Body of pancreas (tissue), 4 donors: ENCODE results near the gene FLT1. TPM values are rescaled to one million over a fixed set of nuclear protein-coding genes. Genes with fewer than 3 reads are reported as not detected.

ENCODE experiments used
- ATAC-seq: fragments of 150-250 bp; one replicate; pipeline ENCODE4 v1.9.1; 2016
- DNase-seq, 4 donors: peaks; one replicate each; pipeline ENCODE4 v3.0.0-alpha.2; 2019
- H3K27ac ChIP-seq, 4 donors: fragments of 200-600 bp; sonication (generic); 1 replicate in 3 of 4; 2 replicates in 1 of 4; pipeline versions ENCODE4 v1.5.1 to v1.6.1; 2016 to 2019; ENCODE audit warnings: mild to moderate bottlenecking in 1 of 4, mixed read lengths in 1 of 4, moderate library complexity in 1 of 4
- H3K27me3 ChIP-seq, 2 donors: fragments of 200-600 bp; sonication (generic); one replicate each; pipeline ENCODE4 v1.6.0; 2016; ENCODE audit warnings: mild to moderate bottlenecking in 1 of 2
- H3K36me3 ChIP-seq, 2 donors: fragments of 200-600 bp; sonication (generic); replicated peaks in 1 of 2; 2 replicates each; pipeline ENCODE4 v1.5.1; 2016; ENCODE audit warnings: low read depth in 2 of 2; ENCODE audit not compliant: insufficient read depth in 1 of 2
- H3K4me1 ChIP-seq: fragments of 200-600 bp; sonication (generic); one replicate; pipeline ENCODE4 v1.6.0; 2016
- H3K4me3 ChIP-seq, 2 donors: fragments of 200-600 bp; sonication (generic); 1 replicate in 1 of 2; 2 replicates in 1 of 2; pipeline ENCODE4 v1.5.1; 2016 to 2019
- H3K9me3 ChIP-seq, 3 donors: fragments of 200-600 bp; sonication (generic); 1 replicate in 2 of 3; 2 replicates in 1 of 3; pipeline ENCODE4 v1.5.1; 2016
- POLR2A ChIP-seq, 3 donors: fragments of 450-650 bp; IDR thresholded peaks; one replicate each; pipeline ENCODE4 v1.6.1; 2016; ENCODE audit warnings: antibody characterized with exemption in 3 of 3, mild to moderate bottlenecking in 2 of 3
- WGBS, 2 donors: methylation state at CpG; one replicate each; pipeline ENCODE4 v1.1.5; 2017; 5-methylcytosine and 5-hydroxymethylcytosine counted together
- intact Hi-C: fragments of 100-400 bp; cut with DNase I; formaldehyde crosslinking; loops from one replicate; pipeline ENCODE4 v1.15.1; 2023
- total RNA-seq, 2 donors: library from RNA; depleted of rRNA; stranded (reverse); fragments of >200 nt; gene quantifications; one replicate each; pipeline ENCODE4 v1.1.0, GENCODE V29; 2016
- TF ChIP-seq, protein P1 (sequence below), 7 experiments: fragments of 450-650 bp in 4 of 7; fragments of 200-600 bp in 3 of 7; sonication (generic) in 3 of 7; IDR thresholded peaks; one replicate each; pipeline ENCODE4 v1.5.1; 2016 to 2019; ENCODE audit warnings: antibody characterized with exemption in 7 of 7

FLT1 gene
- total RNA-seq, 2 donors from 2014 or later, result 15.3 to 20.4 TPM

DNA sequence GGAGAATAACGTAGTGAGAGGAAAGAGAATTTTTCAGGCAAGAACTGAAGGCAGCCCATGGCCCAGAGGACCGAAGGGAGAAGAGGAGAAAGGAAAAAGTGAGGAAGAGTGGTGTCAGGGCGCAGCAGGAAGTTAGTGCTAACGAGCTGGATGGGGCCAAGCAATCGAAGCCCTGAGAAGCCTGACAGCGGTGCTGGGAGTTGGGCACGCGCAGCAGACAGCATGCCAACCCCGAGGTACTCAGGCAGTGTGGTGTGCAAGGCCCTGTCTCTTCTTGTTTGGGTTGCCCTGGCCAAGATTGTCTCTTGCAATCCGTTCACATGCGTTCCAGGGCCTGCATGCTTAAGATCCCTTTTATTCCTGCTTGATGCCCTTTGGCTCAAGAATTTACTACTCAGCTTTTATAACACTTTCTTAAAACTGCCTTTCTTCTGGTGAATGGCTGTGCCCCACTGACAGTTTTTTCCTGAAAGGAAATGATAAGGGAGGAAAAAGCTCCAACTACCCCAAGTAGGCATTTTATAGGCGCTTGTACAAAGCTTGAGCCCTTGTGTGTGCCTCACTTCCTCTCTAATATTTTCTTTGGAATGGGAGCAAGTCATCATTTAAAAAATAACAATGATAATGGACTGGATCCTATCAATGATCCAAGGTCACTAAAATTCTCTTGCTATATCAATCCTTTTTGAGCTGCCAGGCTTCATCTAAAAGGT is 115.4 kb downstream of the FLT1 start:
- TF ChIP-seq, protein P1, sequence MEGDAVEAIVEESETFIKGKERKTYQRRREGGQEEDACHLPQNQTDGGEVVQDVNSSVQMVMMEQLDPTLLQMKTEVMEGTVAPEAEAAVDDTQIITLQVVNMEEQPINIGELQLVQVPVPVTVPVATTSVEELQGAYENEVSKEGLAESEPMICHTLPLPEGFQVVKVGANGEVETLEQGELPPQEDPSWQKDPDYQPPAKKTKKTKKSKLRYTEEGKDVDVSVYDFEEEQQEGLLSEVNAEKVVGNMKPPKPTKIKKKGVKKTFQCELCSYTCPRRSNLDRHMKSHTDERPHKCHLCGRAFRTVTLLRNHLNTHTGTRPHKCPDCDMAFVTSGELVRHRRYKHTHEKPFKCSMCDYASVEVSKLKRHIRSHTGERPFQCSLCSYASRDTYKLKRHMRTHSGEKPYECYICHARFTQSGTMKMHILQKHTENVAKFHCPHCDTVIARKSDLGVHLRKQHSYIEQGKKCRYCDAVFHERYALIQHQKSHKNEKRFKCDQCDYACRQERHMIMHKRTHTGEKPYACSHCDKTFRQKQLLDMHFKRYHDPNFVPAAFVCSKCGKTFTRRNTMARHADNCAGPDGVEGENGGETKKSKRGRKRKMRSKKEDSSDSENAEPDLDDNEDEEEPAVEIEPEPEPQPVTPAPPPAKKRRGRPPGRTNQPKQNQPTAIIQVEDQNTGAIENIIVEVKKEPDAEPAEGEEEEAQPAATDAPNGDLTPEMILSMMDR (IDR thresholded peaks at IDR 0.05), result no peak
- no peak for TF ChIP-seq POLR2A (IDR thresholded peaks at IDR 0.05)
- Histone ChIP-seq H3K4me3 (no peak overlapping the region), H3K27ac (no peak overlapping the region), H3K9me3 (no peaks in the 10 kb centered on the region), H3K36me3 (no peaks in the 10 kb centered on the region), H3K4me1 (no peaks in the 10 kb centered on the region), H3K27me3 (no peaks in the 10 kb centered on the region)
- WGBS, 2 donors, result 67 to 77% methylated on average over 12 of the region's 12 CpGs
- DNase-seq (no peak), ATAC-seq (no peak)
- intact Hi-C loops, result no loop called here

DNA sequence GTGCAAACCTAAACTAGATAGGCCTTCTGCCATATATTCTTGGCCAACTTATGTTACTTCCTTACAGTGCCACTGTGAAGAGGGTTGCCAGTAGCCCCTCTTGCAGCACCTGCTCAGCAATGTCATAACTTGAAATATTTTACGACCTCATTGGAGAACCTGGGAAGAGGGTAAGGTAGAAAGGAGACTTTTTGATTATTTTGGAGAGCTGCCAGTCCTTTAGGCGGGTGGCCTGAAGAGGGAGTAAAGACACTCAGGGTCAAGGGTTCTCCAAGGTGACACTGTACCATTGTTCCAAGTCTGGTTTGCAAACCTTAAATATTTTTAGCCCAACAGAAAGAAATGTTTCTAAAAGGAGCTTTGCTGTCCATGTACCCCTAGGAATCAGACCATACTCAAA is 118.3 kb downstream of the FLT1 start:
- TF ChIP-seq, protein P1 (IDR thresholded peaks at IDR 0.05), result no peak
- no peak for TF ChIP-seq POLR2A (IDR thresholded peaks at IDR 0.05)
- no peak overlapping the region for H3K4me3 ChIP-seq
- H3K36me3 ChIP-seq, result no peaks in the 10 kb centered on the region
- ATAC-seq (no peak), DNase-seq (no peak)
- intact Hi-C loops, result no loop called here
- no peak overlapping the region for H3K27ac ChIP-seq
- H3K4me1 ChIP-seq, result no peaks in the 10 kb centered on the region
- H3K9me3 ChIP-seq, result no peaks in the 10 kb centered on the region
- 12 to 32% methylated on average over 2 of the region's 2 CpGs for WGBS, 2 donors
- H3K27me3 ChIP-seq, result no peaks in the 10 kb centered on the region

DNA sequence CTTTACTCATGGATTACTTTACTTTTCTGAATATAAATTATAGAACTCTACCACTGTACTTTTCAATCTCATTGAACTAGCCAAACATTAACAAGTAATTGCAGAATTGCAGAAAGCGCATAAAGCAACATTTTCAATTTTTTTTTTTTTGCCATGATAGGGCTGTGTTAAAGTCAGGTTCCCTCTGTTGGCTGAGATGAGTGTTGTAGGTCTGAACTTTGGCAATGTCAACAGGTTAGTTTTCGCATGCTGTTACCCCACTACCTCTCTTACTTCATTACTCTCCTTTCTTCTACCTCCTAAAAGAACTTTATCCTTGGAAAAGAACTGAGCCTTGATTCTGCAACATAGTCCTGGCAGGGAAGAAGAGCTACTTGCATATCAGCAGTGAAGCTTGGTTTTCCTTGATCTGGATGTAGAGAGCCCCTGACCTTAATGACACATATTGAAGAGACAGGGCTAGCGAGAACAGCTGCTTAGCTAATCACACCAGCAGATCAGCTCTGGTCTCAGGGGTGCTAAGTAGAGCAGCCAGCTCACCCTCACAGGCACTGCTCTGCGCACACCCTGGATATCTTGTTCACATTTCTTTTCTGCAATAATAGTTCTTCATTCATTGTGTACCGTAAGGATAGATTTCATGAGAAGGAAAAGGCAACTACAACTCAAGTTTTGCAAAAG is 119.5 kb downstream of the FLT1 start:
- ATAC-seq (no peak), DNase-seq (no peak)
- Histone ChIP-seq H3K27ac (no peak overlapping the region), H3K36me3 (no peaks in the 10 kb centered on the region), H3K4me3 (no peak overlapping the region), H3K4me1 (no peaks in the 10 kb centered on the region), H3K9me3 (no peaks in the 10 kb centered on the region), H3K27me3 (no peaks in the 10 kb centered on the region)
- WGBS, 2 donors, result 74 to 87% methylated on average over 5 of the region's 5 CpGs
- intact Hi-C loops, result no loop called here
- TF ChIP-seq POLR2A (IDR thresholded peaks at IDR 0.05), result no peak
- TF ChIP-seq, protein P1 (IDR thresholded peaks at IDR 0.05), result no peak

- TF ChIP-seq POLR2A (IDR thresholded peaks at IDR 0.05), result no peak
- TF ChIP-seq, protein P1 (IDR thresholded peaks at IDR 0.05), result no peak
- WGBS, 2 donors, result 47 to 60% methylated on average over 3 of the region's 3 CpGs
- Histone ChIP-seq H3K27me3 (no peaks in the 10 kb centered on the region), H3K27ac (no peak overlapping the region), H3K4me1 (no peaks in the 10 kb centered on the region), H3K4me3 (no peak overlapping the region), H3K9me3 (no peaks in the 10 kb centered on the region), H3K36me3 (no peaks in the 10 kb centered on the region)
- intact Hi-C loops, result no loop called here
- DNase-seq, result no peak
- no peak for ATAC-seq
These were observed 121.1 kb downstream of the FLT1 start for GRCh38 chr13:28373810-28374209.
